Measurements from ENCODE around the gene FRMD4A.

Gene FRMD4A

DNA sequence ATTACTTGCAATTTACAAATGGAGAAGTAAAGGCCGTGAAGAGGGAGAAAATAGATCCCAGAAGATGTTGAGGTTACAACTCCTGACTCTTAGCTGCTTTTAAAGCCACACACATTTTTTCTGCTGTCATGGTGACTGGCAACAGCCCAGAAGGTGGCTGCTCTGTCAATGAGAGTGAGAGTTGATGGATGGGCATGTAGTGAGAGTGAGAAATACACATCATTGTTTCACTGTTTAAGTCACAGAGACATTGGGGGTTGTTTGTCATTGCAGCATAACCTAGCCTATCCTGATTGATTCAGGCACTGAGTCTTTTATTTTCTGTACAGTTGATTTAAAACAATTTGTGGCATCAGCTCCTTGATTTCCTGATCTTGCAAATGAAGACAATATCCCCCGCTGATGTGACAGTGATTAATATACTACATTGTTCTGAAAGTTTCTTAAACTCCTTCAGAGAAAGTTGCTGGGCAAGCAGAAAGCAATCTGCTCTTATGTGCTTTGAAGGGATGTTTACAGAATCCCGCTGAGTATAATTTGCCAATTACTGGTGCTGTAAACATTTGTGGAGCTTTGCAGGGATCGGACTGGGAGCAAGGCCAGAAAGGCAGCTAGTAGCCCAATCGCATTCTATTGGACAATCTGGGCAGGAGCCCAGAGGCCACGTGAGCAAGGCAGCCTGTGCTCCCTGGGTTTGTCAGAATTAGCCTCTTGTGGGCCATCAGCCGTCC, 514.4 kb downstream of the FRMD4A start:
- no peak for DNase-seq (ENCODE audit: low read depth in 2 of 2)

DNA sequence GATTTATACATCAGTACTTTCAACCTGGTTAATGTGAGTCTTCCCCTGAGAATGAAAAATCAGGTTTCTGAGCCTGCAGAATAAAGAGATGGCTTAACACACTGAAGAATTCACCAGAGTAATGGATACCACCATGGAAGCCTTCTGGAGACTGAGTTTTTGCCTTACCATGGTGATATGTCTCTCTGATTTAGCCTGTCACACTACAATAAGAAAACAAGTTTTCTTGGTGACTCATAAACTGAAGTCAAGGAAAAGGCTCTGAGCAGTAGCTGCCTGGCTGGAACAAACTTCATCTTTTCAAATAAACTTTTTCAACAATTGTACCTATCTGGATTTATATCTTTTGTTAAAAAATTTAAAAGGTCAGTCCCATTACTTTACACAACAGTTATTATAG, 515.0 kb downstream of the FRMD4A start:
- DNase-seq (ENCODE audit: low read depth in 2 of 2), result no peak

DNA sequence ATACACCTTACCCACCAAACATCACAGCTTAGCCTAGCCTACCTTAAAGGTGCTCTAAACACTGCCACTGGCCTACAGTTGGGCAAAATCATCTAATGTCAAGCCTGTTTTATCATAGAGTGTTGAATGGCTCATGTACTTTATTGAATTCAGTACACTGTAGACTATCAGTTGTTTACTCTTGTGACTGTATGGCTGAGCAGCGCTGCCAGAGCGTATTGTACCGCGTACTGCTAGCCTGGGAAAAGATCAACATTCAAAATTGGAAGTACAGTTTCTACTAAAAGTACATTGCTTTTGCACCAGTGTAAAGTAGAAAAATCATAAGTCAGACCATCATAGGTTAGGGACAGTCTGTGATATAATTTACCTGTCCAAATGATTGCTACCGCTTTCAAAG, 517.2 kb downstream of the FRMD4A start:
- DNase-seq (ENCODE audit: low read depth in 2 of 2), result no peak

DNA sequence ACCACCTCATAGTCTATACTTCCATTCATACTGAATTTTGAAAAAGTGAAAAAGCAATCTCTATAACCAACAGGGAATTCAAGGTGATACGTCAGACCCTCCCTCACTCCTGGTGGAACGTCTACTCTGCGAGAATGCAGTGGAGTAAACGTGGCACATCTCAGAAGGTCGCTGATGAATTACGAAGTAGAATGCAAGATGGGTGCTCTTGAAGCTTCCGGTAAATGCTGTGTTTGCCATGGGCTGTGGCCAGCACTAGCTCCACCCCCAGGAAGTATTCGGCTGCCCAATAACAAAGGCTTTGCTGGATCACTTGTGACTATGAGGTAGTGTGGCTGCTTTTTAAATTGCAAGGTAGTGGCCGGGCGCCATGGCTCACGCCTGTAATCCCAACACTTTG, 517.9 kb downstream of the FRMD4A start:
- DNase-seq (ENCODE audit: low read depth in 2 of 2), result no peak

DNA sequence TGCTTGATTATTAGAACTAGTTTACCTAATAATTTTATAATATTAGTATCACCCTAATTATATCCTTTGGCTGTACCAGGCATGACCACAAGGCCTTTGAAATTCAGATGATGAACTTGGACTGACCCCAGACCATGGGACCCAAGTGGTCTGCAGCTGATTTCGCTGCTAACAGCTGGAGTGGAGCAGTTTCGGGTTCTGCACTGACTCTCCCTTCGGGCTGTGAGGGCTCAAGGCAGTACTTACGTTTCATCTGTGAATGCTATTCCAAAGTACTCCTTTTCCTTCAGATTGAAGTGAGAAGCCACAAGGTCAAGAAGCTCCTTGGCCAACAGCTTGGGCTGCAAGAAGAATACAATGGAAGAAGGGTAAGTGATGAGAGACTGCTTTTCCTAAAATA, 520.2 kb downstream of the FRMD4A start:
- no peak for DNase-seq (ENCODE audit: low read depth in 2 of 2)

DNA sequence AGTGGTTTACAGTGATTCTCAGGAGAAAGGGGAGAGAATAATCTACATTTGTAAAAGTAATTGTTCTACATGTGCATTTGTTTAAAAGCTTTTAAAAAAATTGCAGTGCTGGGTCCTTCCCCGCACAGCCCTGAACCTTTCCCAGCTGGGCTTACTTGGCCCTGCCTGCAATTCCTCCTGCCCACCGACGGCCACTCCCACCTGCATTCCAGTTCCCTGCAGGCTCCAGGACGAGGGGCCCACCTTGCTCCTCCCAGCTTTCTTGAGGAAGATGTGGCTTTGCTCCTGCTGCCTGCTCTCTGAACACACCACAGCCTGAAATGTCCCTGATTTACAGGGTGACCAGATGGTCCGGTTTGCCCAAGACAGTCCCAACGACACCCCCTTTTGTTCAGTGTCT, 521.3 kb downstream of the FRMD4A start:
- no peak for DNase-seq (ENCODE audit: low read depth in 2 of 2)

DNA sequence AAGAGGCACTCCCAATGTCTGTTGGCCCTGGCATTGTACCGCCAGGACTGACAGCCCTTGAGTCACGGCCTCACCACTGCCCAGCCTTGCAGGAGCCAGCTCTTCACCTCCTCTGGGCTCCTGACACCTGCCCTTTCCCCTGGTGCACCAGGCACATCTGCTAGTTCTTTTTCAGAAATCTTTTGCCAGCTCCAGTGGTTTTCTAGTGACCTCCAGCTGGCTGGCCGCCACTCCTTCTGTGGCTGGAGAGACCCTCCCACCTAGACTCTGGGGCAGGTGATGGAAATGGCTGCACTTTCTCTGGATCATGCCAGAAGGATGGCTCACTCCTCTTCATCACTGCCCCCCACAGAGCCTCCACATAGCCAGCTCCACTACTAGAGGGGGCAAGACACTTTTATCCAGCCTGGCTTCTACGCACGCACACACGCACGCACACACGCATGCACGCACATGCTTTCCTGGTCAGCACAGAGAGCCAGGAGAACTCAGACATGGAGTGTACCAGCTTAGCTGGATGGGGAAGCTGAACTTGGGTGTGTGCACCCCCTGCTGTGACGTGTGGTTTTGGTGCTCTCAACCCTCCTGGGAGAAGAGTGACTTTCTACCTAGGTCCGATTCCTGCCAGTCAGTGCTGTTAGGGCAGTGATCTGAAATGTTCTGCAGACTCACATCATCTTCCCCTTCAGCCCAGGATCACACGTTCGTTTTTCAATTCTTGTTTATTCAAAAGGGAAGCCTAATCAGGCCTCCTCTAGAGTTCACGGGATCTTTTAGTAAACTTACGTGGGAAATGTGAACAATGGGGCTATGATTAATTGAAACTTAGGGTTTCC, 522.0 kb downstream of the FRMD4A start:
- no peak for DNase-seq (ENCODE audit: low read depth in 2 of 2)

DNA sequence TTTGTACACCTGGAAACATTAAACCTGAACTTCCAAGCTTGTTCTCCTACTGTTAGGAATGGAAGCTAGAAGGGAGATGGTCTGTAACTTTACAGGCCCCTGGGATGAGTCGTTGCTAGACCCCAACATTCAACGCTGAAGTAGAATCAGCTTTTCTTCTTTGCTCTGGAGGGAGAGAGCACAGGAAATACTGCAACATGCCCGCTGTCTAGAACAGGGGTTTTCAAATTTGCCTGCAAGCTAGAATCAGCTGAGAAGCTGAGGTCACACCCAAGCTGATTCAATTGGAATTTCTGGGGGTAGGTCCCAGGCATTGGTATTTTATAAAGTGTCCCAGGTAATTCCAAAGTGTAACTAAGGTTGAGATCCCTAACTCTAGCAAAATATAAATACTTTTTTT, 524.3 kb downstream of the FRMD4A start:
- DNase-seq (ENCODE audit: low read depth in 2 of 2), result no peak

DNA sequence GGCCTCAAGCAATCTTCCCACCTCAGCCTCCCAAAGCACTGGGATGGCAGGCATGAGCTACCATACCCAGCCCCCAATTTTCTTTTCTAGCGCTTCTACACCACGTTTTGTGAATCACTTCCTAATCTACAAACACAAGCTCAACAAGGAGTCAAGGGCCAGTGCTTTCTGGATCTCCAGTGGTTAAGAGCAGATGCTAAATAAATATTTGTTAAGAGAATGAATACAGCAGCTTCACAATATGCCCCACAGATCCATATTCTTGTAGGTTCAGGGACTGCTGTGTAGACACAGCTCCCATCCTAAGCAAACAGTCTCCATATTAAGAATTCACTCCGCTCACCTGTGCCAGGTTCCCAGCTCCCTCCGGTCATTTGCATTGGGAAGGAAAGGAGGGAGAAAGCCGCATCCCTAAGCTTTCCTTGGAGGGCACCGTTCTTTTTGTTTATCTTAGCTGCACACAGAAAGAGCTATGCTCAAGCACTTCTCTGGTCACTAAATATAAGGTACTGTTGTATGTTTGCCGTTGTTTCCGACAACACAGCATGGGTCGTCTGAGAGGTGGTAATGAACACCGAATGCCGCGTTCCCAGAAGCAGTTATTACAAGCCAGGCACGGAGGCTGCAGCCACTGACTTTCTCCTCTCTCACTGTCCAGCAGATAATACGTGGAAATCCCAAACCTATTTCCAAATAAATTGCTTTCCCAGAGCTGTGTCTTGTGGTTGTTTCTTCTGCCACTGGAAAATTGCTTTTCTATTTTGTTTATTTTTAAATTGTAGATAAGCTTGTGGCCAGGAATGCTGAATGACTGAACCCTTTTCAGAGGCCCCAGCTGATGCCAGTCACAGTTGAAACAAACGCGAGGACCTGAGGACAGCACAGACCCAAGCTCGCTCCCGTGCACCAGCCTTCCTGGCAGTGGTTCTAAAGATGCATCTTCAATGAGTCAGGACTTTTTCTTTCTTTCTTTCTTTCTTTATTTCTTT, 526.9 kb downstream of the FRMD4A start:
- DNase-seq (ENCODE audit: low read depth in 2 of 2), result no peak

DNA sequence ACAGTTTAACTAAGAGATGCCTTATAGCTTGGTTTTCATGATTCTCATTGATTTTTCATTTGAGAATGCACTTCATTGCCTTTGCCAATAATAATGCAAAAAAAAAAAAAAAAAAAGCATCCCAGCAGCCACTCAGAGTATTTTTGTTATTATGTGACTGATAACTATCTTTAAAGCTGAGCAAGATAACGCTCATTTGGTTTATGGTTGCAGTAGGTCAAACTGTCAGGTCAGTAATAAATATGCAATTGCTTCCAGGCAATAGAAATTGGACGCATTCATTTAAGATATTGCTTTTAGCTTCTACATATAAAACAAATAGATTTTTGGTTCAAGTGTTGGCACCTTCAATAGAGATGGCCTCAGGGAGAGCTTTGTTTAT, 528.8 kb downstream of the FRMD4A start:
- no peak for DNase-seq (ENCODE audit: low read depth in 2 of 2)

DNA sequence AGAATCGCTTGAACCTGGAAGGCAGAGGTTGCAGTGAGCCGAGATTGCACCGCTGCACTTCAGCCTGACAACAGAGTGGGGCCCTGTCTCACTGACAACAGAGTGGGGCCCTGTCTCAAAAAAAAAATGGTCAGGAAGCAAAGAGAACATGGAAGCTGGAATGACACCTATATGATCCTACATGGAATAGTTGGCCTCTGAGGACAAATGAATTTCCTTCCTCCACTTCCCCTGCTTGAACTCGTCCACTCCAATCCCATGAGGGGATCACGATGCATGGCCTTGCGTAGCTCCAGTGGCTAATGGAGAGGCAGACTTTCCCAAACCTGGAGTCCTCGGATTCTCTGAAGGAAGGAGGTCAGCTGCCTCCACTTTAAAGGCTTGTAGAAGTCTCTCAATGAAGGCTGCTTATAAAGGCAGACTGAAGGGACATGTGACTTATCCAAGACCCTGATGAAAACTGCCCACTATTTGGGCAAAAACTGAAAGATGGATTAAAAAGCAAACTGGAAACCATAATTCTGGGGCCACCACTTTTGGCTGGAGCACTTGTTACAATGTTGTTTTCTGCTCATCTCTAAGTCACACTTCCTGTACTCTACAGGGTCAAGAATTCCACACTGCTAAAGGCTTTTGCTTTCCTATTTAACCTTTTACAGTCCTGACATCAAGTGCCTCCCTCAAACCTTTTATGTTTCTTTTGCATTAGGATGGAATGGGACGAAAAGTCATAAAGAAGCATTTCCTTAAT, 529.4 kb downstream of the FRMD4A start:
- no peak for DNase-seq (ENCODE audit: low read depth in 2 of 2)

DNA sequence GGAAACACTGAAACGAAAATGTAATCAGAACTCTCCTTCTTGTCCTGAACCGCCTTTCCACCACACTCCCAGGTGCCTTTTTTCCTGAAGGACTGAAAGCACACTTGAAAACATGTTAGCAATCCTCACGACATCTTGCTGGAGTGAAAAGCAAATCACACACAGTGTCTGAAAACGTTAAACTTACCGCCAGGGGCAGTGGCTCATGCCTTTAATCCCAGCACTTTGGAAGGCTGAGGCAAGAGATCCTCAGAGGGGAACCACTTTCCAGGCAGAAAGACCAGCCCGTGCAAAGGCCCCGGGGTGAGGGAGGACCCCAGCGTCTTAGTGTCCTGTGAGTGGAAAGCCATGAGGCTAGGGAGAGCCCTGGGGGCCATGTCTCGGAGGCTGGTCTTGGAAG, 533.6 kb downstream of the FRMD4A start:
- no peak for DNase-seq (ENCODE audit: low read depth in 2 of 2)

DNA sequence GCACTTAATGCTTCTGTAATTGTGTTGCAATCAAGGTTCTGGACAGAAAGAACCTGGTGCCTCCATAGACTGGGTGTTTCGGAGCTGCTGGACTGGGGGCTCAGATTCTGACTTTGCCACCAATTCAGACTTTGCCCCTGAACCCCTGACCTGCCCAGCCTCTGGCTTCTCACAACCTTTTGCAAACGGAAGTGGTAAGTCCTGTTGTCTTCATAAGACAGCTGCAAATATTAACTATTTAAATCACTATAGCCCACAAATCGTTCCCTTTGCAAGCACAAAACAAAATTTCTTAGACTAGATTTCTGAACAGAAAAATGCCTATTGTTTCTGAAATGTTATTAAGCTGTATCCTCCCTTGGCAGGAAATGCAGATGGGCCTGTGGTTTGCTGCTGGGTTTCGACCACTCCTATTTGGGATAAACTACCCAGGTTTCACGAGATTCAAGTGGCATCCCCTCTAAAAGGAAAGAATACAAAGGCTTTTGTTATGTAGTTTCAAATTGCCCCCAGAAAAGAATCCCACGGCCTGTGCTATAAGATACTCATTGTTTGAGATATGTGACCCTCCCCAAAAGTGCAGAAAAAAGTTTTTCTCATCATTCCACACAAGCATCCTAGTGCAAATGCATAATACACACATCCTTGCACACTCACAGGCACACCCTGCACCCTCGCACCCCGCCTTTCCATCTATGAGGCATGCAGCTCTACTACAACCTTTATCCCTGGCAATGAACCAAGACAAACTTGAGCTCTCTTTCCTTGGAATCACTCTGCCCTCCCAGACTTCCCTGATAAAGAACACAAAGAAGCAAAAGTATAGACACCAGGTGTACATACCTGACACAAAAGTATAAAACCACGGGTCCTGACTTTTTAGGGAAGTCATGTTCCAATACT, 534.8 kb downstream of the FRMD4A start:
- no peak for DNase-seq (ENCODE audit: low read depth in 2 of 2)

DNA sequence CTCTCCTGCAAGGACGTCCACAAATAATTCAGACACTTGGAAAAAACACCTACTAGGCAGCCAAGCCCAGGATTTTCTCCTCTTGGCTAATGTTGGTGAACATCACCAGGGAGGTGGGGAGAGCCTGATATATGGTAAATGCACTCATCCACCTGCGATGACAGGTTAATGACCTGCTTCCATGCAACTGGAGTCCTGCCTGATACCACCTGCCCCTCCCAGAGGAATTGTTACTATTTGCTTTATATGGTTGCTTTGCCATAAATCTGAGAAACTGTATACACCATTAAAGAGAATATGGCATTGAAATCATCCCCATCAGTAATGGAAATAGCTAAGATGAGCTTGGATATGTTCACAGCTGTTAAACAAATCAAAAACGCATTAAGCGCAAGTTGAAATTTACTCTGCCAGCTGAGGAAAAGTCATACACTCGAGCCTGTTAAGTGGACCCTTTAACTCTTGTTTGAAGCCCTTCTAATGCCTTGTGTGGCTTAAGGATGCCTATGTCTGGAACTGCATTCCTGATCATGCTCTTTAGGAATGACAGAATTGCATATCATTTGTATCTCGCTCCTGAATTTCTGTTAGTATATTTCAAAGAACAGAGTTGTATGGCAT, 535.6 kb downstream of the FRMD4A start:
- DNase-seq (ENCODE audit: low read depth in 2 of 2), result no peak

DNA sequence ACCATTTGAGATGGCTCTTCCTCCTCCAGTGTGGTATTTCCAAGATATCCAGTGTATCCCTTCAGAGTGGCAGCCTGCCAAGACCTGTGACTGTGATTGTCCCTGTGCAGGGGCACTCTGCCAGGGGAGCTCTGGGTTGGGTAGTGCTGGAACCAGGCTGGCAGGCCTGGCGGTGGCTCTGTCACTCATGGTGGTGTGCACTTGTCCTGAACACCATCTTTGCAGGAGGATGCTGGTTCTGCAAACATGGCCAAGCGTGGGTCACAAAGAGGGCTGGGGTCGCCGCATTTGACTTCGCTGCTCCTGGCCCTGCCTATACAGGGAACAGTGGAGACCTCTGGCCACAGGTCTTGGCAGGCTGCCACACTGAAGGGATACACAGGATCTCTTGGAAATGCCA, 538.7 kb downstream of the FRMD4A start:
- no peak for DNase-seq (ENCODE audit: low read depth in 2 of 2)

DNA sequence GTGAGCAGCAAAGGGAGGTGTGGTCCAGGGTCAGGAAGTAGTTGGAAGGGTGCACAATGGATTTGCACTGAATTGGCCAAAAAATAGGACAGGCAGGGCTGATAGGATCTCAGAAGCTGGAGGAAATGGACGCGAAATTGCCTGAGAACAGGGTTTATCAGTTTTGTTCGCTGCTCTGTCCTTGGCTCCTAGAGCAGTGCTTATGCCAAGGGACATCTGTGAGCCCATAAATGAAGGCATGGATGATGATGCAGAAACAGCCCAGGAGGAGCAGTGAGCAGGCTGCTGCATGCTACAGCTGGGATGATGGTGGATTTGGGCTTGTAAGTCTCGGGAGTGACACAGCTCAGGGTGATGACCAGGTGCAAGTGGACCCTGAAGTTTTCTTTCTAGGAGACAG, 539.2 kb downstream of the FRMD4A start:
- DNase-seq (ENCODE audit: low read depth in 2 of 2), result no peak

DNA sequence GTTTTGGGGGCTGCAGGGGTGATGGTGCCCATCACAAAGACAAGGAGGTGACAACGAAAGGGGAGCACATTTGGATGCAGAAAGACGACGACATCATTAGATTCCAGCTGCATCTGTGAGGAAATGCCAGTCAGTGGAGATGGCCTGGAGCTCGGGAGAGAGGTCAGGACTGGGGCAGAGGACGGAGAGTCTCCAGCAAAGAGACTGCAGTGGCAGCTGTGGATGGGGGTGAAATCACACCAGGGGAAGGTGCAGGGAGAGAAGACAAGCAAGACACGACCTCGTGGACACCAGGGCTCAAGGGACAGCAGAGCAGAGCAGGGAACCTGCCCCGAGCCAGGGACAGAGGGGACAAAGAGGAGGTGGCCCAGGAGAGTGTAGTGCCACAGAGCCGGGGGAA, 540.5 kb downstream of the FRMD4A start:
- no peak for DNase-seq (ENCODE audit: low read depth in 2 of 2)

DNA sequence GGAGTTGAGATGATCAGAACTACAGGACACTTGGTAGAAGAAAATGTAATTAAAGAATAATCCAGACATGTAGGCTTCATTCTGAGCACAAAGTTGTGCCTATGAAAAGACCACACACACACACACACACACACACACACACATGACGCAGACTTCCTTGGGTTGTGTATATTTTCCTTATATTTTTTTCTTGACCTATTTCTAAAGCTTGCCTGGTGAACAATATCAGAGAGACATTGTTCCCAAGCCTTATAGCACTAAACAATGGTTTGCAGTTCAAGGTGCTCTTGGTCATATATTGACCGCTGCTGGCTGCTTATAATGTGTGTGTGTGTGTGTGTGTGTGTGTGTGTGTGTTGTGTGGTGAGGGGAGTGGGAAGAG, 541.3 kb downstream of the FRMD4A start:
- DNase-seq (ENCODE audit: low read depth in 2 of 2), result no peak

DNA sequence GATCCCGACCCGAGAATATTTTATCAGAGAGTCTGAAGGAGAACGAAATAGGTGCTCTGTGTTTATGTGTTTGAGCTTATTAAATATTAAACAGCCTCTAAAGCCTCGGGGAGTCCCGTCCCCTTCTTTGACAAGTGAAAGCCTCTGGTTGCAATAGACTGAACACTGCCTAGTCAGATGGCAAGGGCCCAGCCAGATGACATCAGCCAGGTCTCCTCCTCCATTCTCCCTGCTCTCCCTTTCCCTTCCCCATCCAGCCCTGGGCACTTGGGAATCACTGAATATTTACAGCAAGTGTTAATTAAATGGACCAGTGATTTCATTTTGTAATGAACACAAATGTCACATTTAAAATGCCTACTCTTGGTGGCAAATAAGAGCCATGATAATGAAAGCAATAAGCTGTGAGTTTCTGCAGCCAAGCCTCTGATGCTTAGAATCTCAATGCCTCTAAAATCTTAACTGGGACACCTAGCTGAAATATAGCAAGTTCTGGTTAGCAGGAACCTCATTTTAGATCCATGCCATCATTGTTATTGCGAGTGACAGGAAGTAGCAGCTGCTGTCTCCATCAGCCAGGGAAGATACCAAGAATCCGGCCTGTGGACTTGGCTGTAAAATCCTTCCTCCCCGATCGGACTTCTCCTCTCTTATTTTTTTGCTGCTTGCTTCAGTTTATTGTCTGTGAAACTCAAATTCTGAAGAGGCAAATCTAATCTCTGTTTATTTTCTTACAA, 541.8 kb downstream of the FRMD4A start:
- no peak for DNase-seq (ENCODE audit: low read depth in 2 of 2)

DNA sequence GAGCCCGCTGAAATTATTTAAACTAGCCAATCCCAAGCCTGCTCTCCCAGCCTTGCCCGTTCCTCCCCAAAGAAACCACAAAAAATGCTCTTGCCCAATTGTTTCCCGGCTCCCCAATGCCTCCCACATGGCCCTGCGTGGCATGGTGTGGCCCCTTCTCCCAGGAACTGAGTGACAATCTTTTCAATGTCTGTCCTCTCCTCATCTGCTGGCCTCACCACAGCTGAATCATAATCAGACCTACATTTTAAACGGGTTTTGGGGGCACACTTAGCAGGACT, 542.5 kb downstream of the FRMD4A start:
- no peak for DNase-seq (ENCODE audit: low read depth in 2 of 2)
